ENCODE measurements around the gene RASSF5.
A peak's percentile ranks its signal among the peaks of the same experiment; 100 is the strongest.
"Not testable (repeated sequence)": the region's sequence is repeated elsewhere in the genome, so short reads cannot be mapped to it uniquely, and the experiment has no call there.

RASSF5 gene

DNA sequence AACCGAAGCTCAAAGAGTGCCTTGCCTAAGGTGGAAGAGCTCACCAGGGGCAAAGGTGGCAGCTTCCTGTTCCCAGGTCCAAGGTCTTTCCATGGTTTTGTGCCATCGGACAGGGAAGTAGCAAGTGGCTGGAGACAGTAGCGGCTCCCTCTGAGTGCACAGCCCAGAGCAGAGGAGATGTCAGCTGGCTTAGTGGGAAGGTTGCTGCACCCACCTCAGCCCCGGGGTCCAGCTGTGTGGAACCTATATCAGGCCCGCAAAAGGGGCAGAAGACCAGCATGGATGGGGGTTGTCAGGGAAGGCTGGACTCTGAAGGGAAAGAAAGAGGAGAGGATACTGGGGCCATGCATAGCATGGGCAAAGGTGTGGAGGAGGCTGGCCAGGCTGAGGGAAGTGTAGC is 30.2 kb upstream of the RASSF5 start:
- no peak for DNase-seq

- no peak for DNase-seq
Measured at GRCh38 chr1:206477581-206478380, 29.6 kb upstream of the RASSF5 start.

- DNase-seq: no peak
Measured at GRCh38 chr1:206478746-206479145, 28.6 kb upstream of the RASSF5 start.

DNA sequence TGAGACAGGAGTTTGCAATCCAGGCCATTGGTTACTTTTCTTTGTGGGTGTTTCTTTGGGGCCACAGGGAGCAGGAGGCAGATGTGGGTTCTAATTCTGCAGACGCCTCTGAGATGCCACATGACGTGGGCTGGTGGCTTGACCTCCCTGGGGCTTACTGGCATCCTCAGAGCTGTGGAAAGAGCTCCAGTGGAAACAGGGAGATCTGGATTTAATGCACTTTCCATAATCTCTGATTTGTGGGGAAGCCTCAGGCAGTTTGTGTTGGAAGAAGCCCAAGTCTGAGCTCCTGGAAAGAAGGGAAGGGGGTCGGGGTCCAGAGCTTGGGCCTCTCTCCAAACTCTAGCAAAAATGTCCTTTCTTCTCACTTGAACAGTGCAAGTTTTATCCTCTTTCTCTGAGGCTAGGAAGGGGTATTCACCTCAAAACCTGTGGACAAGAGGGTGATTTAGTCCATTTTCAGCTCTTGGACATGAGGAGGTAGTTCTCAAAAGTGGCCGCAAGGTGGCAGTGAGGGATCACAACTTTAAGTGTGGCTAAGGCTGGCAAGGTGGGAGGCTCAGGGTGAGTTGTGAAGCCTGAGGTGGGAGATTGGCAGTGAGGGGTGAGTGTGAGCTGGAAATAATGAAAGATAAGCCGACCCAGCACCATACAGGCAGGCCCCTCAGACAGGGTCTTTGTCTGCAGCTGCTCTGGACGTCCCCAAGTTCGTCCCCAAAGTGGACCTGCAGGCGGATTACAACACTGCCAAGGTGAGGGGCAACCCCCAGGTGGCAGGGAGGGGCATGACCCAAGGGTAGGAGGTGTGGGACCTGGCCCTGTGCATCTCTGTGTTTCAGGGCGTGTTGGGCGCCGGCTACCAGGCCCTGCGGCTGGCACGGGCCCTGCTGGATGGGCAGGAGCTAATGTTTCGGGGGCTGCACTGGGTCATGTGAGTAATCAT is 27.9 kb upstream of the RASSF5 start:
- DNase-seq: peak; percentile 42

- DNase-seq: no peak
Measured at GRCh38 chr1:206480211-206480610, 27.1 kb upstream of the RASSF5 start.

DNA sequence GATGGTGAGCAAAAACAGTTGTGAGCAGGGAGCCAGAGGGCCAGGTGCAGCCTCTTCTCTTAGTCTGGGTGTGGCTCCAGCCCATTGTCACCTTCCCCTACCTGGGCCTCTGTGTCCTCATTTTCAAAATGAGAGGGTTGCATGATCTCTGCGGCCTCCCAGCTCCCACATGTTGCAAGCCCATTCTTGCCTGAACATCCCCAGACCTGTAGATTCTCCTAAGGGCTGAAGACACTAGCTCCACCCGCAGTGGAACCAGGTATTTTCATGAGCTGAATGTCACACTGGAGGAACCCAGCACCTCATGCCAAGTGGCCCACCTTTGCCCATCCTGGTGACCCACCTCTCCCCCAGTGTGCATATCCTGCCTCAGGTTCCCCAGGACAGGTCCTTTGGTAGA is 24.7 kb upstream of the RASSF5 start:
- DNase-seq: no peak

GRCh38 chr1:206483864-206484263 is 23.5 kb upstream of the RASSF5 start:
- not testable (repeated sequence) for DNase-seq

- no peak for DNase-seq
Measured at GRCh38 chr1:206484901-206485300, 22.4 kb upstream of the RASSF5 start.

DNA sequence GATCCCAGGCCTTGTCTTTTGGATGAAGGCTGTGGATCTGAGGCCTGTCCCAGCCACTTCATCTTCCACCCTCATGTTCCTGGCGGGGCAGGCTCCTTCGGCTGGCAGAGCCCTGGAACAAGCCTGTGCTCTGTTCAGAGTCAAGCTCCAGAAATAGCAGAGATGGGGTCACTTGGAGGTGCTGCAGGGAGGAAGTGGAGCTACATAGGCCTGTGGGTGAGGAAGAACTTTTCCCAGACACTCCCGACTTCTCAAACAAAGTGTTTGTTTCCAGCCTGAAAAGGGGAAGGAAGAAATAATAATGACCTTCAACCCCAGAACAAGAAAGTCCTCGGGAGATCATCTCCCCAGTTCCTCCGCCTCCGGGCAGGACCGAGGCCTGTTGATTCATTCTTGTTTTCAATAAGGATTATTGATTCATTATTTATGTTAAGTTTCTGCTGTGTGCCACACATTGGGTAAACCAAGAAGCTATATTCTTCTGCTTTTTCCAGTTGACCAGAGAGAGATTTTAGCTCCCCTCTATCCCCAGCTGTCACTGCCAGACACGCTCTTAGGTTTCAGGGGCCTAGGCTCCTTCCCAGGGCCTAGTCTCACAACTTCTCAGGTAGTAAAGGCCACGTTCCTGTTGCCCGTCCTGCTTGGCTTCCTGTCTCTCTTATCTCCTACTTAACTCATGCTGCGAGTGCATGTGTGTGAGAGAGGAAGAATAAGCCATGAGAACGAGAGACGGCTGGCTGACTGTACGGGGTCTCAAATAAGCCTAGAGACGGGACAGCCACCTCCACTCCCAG is 20.1 kb upstream of the RASSF5 start:
- DNase-seq: peak; percentile 63

DNA sequence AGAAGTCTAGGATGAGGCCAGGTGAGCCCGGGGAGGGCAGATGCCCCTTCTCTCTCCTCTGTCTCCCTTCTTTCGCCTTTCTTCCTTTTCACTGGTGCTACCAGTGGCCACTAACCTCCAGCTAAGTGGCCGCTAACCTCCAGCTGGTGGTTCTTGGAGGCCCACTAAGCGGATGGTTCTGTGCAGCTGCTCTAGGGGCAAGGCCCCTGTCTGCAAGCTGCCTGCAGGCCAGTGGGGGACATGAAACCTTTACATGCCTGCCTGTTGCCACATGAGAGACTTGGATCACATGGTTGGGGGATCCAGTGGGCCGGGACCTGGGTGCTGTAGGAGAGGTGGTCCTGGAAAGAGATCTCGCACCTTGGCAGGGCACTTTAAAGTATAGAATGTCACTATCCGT is 19.4 kb upstream of the RASSF5 start:
- DNase-seq: no peak

- peak; percentile 28 for DNase-seq
Measured at GRCh38 chr1:206488466-206488865, 18.9 kb upstream of the RASSF5 start.

DNA sequence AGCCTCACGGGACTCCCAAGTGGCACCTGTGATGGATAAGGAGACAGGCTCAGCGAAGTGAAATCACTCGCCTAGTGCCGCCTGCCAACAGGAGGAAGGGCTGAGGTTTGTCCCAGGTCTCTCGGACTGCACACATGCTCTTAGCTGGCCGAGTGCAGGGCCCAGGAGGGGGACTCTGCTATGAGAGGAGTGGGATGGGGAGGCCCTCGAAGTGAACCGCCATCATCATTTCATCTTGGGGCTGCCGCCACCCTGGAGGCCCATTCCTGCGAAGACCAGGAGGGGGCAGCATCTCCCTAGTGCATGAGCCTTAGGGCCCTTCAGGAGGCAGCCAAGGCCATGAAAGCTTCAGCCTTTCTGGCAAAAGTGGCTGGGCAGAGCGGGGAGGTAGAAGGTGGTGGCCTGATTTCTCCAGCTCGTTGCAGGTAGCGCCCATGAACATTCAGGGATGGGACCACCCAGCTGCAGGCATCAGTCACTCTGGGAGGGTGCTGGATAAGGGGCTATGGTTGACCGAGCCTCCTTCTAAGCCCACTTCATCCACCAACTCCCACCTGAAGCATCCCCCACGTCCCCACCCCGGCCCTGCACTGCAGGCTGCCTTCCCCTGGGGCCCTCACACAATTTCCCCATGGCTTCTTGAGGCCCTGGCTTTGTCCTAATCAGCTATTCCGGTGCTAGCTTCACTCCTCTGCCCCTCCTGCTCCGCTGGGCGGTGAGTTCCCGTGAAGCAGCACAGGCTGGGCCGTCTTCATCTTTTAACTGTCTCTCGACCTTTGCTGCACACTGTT is 17.2 kb upstream of the RASSF5 start:
- DNase-seq: peak; percentile 60

GRCh38 chr1:206490771-206491405 is 16.4 kb upstream of the RASSF5 start:
- DNase-seq: peak; percentile 61

- no peak for DNase-seq
Measured at GRCh38 chr1:206491616-206492015, 15.7 kb upstream of the RASSF5 start.

DNA sequence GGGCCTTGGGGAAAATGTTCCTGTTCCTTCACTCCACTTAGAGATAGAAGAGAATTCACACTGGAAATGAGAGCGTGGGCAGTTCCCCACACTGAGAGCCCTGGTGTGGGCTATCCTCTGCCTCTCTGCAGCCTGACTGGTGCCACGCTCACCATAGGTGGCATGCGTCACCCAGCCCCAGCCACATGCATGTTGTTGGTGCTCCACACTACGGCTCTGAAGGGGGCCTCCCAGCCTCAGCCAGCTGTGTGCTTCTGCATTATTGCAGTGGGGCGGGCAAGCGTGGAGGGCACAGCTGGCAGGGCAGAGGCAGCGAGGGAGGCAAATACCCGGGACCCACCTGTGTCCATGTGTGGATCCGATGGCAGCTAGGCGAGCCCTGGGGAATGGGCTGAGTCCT is 14.7 kb upstream of the RASSF5 start:
- no peak for DNase-seq

DNA sequence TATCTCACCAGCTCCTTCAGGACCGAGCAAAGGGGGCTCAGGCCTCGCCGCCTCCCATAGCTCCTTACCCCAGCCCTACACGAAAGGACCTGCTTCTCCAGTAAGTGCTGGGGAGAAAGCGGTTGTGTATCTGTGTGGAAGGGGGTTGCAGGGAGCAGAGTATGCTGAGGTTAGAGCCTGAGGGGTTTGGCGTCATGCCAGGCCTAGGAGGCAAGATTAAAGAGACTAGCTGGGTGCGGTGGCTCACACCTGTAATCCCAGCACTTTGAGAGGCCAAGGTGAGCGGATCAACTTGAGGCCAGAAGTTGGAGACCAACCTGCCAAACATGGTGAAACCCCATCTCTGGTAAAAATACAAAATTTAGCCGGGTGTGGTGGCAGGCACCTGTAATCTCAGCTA is 14.1 kb upstream of the RASSF5 start:
- DNase-seq: no peak

GRCh38 chr1:206495011-206495461 is 12.3 kb upstream of the RASSF5 start:
- DNase-seq: peak; percentile 53

GRCh38 chr1:206495493-206496046 is 11.8 kb upstream of the RASSF5 start:
- peak; percentile 81 for DNase-seq

- peak; percentile 49 for DNase-seq
Measured at GRCh38 chr1:206496131-206496793, 11.1 kb upstream of the RASSF5 start.

DNA sequence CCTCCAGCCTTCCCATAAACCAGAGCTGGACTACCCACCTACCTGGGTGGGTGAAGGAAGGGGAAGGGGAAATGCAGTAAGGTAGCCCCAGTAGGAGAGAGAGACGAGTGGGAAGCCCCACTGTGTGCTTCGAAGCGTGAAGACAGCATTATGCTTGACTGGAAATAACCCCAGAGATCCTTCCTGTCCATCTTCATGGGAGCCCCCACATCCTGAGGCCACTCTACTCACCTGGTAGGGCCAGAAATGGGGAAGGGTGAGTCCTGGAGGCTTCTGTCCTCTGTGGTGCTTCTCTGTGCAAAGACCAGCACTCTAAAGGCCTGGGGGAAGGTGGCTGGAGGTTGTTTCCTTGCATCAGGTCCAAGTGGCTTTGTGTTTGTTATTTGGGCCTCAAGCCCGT is 10.0 kb upstream of the RASSF5 start:
- DNase-seq: no peak

DNA sequence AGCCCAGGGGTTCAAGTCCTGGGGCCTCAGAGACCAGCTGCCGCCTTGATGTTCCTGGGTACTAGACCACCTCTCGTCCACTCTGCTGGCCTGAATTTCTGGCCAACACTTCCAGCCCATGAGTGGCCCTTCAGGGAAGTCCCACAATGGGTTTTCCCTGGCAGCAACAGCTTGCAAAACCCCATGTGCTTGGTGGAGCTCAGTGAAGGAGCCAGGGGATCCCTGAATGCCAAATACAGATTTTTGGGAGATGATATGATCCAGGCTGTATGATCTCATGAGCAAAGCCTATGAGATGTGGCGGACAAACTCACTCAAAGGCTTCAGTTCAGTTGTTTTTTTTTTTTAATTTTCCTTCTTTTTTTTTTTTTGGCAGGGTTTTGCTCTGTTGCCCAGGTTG is 9.6 kb upstream of the RASSF5 start:
- DNase-seq: no peak
